Measurements from ENCODE around the gene ENPP4. TPM values are rescaled to one million over a fixed set of nuclear protein-coding genes. Genes with fewer than 3 reads are reported as not detected.
"Not testable (repeated sequence)": the region's sequence is repeated elsewhere in the genome, so short reads cannot be mapped to it uniquely, and the experiment has no call there.

Gene ENPP4
- total RNA-seq, 2 donors from 2014 or later = 2.9 to 4.6 TPM

DNA sequence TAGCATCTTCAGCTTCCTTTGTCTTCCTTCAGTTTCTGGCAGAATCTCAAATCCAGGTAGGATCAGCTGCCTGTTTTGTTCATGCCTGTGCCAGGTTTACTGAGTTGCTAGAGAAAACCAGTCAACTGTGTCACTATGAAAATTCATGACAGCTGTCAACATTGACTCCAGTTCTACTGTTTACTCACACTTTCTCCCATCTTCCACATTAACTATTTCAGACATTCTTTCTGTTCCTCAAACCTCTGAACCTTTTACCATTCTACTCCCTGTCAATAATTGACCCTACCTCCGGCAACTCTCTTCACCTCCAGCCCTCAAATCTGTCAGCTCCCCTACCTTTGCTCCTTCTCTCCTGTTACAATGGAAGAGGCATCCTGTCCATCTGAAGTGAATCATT is 8.5 kb downstream of the ENPP4 start:
- Mint-ChIP-seq H3K36me3 (ENCODE audit: low read depth) (peaks cover 5% of the 10 kb centered on the region), H3K27me3 (no peaks in the 10 kb centered on the region), H3K4me3 (peak overlapping the region; percentile 0), H3K4me1 (peaks cover 40% of the 10 kb centered on the region), H3K27ac (peak overlapping the region; percentile 3)
- H3K9me3 ChIP-seq (ENCODE audit: control insufficient read depth, low read length, poor library complexity, severe bottlenecking) = no peaks in the 10 kb centered on the region
- ATAC-seq (no peak), DNase-seq (no peak)

DNA sequence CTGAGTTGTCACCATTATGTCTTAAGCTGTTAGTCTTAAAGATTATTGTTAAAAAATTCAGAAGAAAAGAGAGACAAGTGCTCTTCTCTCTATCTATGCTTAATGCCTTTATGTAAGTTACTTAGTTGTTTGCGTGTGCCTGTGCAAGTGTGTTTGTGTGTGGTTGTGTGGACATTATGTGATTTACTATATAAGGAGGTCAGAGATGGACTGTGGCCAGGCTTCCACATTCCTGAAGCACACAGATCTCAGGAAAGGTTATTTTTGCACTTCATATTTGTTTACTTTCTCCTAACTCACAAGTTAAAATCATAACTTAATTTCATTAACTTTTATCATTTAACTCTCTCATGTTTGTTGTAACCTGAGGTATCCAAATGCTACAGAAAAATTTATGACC is 14.5 kb downstream of the ENPP4 start:
- Mint-ChIP-seq H3K4me3 (no peak overlapping the region), H3K27ac (no peak overlapping the region), H3K4me1 (peaks cover 6% of the 10 kb centered on the region), H3K36me3 (ENCODE audit: low read depth) (peaks cover 3% of the 10 kb centered on the region), H3K27me3 (no peaks in the 10 kb centered on the region)
- DNase-seq (no peak), ATAC-seq (no peak)
- no peaks in the 10 kb centered on the region for H3K9me3 ChIP-seq (ENCODE audit: control insufficient read depth, low read length, poor library complexity, severe bottlenecking)

DNA sequence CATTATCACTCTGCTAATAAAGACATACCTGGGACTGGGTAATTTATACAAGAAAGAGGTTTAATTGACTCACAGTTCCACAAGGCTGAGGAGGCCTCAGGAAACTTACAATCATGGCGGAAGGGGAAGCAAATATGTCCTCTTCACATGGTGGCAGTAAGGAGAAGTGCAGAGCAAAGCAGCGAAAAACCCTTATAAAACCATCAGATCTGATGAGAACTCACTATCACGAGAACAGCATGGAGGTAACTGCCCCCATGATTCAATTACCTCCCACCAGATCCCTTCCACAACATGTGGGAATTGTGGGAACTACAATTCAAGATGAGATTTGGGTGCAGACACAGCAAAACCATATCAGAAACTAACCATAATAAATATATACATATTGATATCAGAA is 19.3 kb downstream of the ENPP4 start:
- H3K9me3 ChIP-seq (ENCODE audit: control insufficient read depth, low read length, poor library complexity, severe bottlenecking); H3K4me3 Mint-ChIP-seq; H3K36me3 Mint-ChIP-seq (ENCODE audit: low read depth); H3K4me1 Mint-ChIP-seq; ATAC-seq; H3K27me3 Mint-ChIP-seq; DNase-seq; H3K27ac Mint-ChIP-seq: not testable (repeated sequence)

DNA sequence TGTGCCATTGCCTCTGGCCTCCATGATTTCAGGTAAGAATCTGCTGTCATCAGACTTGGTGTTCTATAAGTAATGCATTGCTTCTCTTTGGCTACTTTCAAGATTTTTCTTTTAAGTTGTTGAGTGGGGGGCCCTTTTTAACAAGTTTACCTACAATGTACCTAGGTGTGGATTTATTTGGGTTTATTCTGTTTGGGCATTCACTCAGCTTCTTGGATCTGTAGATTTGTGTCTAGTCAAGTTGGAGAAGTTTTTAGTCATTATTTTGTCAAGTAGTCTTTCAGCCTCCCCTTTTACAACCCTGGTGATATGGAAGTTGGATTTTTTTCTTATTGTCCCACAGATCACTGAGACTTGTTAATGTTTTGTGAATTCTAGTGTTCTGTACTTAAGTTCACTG is 26.9 kb downstream of the ENPP4 start:
- Mint-ChIP-seq H3K27me3 (peaks cover 23% of the 10 kb centered on the region), H3K27ac (no peak overlapping the region), H3K4me1 (no peaks in the 10 kb centered on the region), H3K4me3 (no peak overlapping the region), H3K36me3 (ENCODE audit: low read depth) (peaks cover 2% of the 10 kb centered on the region)
- DNase-seq = no peak
- H3K9me3 ChIP-seq (ENCODE audit: control insufficient read depth, low read length, poor library complexity, severe bottlenecking) = no peaks in the 10 kb centered on the region
- no peak for ATAC-seq

DNA sequence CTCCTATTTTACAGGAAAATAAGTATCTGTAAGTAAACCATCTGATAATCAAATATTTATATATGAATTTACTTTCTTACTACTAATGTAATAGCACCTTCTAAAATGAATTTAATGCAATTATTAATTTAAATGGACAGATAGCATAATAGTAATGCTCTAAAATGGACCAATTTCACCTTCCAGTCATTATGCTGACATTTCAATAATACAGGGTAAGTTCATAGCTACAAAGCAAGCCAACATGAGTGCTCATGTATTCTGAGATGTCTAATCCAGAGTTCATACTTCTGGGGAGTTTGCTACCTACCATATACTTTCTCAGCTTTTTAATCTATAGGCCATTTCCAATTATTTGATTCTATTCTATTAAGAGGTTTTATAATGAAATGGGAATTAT is 29.4 kb downstream of the ENPP4 start:
- no peaks in the 10 kb centered on the region for H3K4me1 Mint-ChIP-seq
- DNase-seq (no peak), ATAC-seq (no peak)
- H3K4me3 Mint-ChIP-seq = no peak overlapping the region
- H3K27me3 Mint-ChIP-seq = peaks cover 29% of the 10 kb centered on the region
- H3K27ac Mint-ChIP-seq = no peak overlapping the region
- H3K9me3 ChIP-seq (ENCODE audit: control insufficient read depth, low read length, poor library complexity, severe bottlenecking) = no peaks in the 10 kb centered on the region
- H3K36me3 Mint-ChIP-seq (ENCODE audit: low read depth) = peaks cover 2% of the 10 kb centered on the region

DNA sequence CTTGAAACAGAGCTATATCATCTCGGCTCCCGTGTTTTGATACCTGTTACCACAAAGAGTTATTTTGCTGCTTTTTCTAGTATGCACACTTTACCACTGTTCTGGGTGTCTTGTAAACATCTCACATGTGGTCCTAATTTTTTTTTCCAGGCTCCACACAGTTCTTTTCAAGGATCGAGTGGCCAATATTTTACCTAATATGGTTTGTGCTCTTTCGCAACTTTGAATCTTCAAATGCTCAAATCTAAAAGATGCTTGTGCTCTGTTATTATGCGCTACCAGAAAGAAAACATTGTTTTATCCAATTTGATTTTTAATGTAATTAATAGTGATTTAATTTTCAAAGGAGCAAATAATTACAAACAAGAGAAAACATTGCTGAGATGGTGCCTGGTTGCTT is 30.3 kb downstream of the ENPP4 start:
- DNase-seq = no peak
- Mint-ChIP-seq H3K36me3 (ENCODE audit: low read depth) (peaks cover 2% of the 10 kb centered on the region), H3K4me3 (no peak overlapping the region), H3K27me3 (peaks cover 30% of the 10 kb centered on the region), H3K4me1 (no peaks in the 10 kb centered on the region), H3K27ac (no peak overlapping the region)
- ATAC-seq = no peak
- H3K9me3 ChIP-seq (ENCODE audit: control insufficient read depth, low read length, poor library complexity, severe bottlenecking) = no peaks in the 10 kb centered on the region

DNA sequence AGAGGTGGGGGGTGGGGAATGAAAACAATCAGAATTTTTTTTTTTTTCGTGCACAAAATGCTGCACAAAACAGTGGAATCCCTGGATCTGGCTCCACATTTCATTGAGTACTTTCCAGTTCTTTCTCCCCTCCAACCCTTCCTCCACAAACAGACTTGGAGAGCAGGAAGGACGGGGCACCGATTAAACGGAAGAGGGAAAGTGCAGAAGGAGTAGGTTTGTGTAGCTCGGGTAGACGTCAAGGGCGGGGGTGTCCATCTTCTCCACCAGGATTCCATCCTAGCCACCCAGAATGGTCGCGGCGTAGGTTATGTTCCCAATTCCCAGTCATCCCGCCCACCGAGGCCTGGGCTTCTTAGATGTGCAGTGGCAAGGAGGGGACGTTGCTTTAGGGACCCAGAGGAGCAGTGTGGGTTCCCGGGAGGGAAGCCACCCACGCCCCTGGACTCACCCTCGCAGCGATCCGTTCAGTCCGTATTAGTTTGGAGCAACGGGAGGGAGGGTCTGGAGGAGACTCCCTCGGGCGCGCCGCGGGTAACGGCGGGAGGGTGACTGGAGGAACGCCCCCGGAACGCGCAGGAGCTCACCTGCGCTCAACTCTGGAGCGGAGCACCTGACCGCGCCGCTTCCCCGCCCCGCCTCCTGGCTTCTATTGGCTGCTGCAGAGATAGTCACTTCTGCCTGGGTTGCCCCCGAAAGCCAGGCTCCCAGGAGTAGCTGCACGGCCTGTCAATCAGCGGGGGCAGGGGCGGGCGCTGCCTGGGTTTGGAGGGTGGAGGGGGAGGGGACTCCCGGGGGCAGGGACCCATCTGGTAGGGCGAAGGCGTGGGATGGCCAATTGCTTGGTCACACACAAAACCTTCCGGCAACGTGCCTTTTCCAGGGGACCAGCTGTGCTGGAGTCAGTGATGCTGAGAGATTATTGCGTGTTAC is 40.8 kb downstream of the ENPP4 start, which contains the start of gene ENPP5:
Gene ENPP5 (minus strand): TSS at position 624 of the 933 bp plus-strand sequence. CDS start 2,718 bp downstream, outside the sequence.
- Mint-ChIP-seq H3K4me1 (peaks cover 6% of the 10 kb centered on the region), H3K27me3 (peaks cover 42% of the 10 kb centered on the region), H3K4me3 (peak within 1 kb of the TSS; percentile 87), H3K36me3 (ENCODE audit: low read depth) (peaks cover 2% of the 10 kb centered on the region), H3K27ac (no peak within 1 kb of the TSS)
- ATAC-seq = peak; percentile 96
- DNase-seq = peak; percentile 11 to 41 (median 14)
- no peaks in the 10 kb centered on the region for H3K9me3 ChIP-seq (ENCODE audit: control insufficient read depth, low read length, poor library complexity, severe bottlenecking)

DNA sequence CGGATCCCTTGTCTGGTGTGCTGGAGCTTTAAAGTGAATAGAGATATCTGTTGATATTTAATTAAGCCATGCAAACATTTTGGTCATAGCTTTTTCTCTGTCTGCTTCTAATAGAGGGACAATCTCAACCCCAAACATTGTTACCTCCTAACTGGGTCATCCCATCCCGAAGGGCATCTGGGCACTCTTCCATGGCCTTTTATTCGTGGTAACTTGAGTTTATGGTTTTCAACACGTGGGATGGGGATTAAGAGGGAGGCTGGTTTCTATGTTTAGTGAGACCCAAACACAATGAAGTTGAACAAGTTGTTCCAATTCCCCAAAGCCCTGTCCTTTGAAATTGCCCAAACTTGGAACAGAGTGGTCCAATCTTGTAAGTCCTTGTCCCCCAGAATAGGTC is 42.4 kb downstream of the ENPP4 start:
- no peaks in the 10 kb centered on the region for H3K9me3 ChIP-seq (ENCODE audit: control insufficient read depth, low read length, poor library complexity, severe bottlenecking)
- no peak for DNase-seq
- ATAC-seq = no peak
- H3K4me3 Mint-ChIP-seq = no peak overlapping the region
- H3K4me1 Mint-ChIP-seq = peaks cover 6% of the 10 kb centered on the region
- no peak overlapping the region for H3K27ac Mint-ChIP-seq
- H3K36me3 Mint-ChIP-seq (ENCODE audit: low read depth) = peaks cover 2% of the 10 kb centered on the region
- H3K27me3 Mint-ChIP-seq = peaks cover 34% of the 10 kb centered on the region

DNA sequence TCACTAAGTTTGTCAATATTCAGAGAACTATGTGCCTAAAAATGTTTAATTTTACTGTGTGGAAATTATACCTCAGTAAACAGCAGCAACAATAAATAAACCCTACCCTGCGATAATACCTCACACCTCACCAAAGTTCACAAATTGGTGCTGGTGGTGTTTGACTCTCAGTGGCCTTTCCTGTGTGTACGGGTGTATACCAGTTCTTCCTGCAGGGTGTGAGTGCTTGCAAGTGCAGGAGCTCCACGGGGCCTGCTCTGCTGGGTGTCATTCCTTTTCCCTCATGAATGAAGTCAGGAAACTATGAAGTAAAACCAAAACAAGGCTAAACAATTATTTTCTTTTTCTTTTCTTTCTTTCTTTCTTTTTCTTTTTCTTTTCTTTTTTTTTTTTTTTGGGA is 45.1 kb downstream of the ENPP4 start:
- Mint-ChIP-seq H3K27ac (peak overlapping the region; percentile 95), H3K27me3 (peaks cover 27% of the 10 kb centered on the region), H3K36me3 (ENCODE audit: low read depth) (peaks cover 2% of the 10 kb centered on the region), H3K4me3 (no peak overlapping the region), H3K4me1 (peaks cover 5% of the 10 kb centered on the region)
- ATAC-seq = no peak
- DNase-seq = no peak
- H3K9me3 ChIP-seq (ENCODE audit: control insufficient read depth, low read length, poor library complexity, severe bottlenecking) = no peaks in the 10 kb centered on the region

DNA sequence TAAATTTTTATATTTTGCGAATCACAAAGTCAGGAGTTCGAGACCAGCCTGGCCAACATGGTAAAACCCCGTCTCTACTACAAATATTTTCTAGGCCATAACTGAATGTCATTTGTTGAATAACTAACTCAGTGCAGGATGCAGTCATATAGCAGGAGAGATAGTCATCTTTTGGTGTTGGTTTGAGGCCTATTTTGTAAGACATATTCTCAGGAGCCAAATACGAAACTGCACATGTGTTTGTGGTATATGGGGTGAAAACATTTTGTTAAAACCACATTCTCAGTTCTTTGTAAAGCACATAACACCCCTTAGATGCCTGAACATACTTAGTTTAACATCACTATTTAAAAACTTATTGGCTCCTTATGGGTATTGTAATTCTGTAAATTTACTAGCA is 45.7 kb downstream of the ENPP4 start:
- peak; percentile 61 for ATAC-seq
- H3K27me3 Mint-ChIP-seq = peaks cover 23% of the 10 kb centered on the region
- H3K4me3 Mint-ChIP-seq = no peak overlapping the region
- H3K4me1 Mint-ChIP-seq = peaks cover 3% of the 10 kb centered on the region
- H3K9me3 ChIP-seq (ENCODE audit: control insufficient read depth, low read length, poor library complexity, severe bottlenecking) = no peaks in the 10 kb centered on the region
- H3K27ac Mint-ChIP-seq = peak overlapping the region; percentile 95
- DNase-seq = no peak
- no peaks in the 10 kb centered on the region for H3K36me3 Mint-ChIP-seq (ENCODE audit: low read depth)

DNA sequence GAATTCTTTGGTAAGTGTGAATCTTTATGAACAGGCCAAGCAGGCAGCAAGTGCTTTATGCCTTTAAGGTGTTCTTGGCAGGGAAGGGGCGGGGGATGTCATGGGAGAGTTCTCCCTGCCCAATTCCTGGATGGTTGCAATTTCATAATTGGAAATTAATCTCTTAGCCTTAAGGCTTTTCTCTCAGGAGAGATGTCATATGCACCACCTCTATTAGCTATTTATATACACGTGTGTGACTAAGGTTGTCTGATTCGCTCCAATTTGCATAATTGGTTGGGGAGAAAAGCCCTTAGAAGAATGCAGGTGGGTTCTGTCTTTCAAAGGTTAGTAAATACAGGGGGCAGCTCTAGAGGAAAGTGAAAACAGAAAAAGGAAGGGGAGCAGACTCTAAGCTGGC is 46.2 kb downstream of the ENPP4 start:
- H3K9me3 ChIP-seq (ENCODE audit: control insufficient read depth, low read length, poor library complexity, severe bottlenecking) = no peaks in the 10 kb centered on the region
- Mint-ChIP-seq H3K36me3 (ENCODE audit: low read depth) (no peaks in the 10 kb centered on the region), H3K4me3 (no peak overlapping the region), H3K27me3 (peaks cover 20% of the 10 kb centered on the region), H3K27ac (no peak overlapping the region), H3K4me1 (peaks cover 3% of the 10 kb centered on the region)
- ATAC-seq (no peak), DNase-seq (no peak)

DNA sequence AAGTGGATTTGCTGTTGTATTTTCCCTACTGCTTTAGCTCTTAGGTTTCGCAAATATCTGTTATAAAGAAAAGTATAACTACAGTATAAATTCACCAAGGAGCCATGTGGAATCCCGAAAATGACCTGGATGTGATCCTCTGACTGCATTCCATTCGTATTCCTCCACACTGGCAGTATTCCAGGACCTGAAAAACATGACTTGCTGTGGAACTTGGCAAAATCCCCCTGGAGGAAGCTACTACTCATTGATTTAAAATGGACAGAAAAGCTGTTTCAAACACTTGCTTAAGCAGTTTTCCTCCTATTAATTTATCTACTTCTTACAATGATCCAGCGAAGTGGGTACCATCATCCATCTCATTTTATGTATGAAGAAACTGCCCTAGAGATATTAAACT is 54.3 kb downstream of the ENPP4 start:
- no peaks in the 10 kb centered on the region for H3K9me3 ChIP-seq (ENCODE audit: control insufficient read depth, low read length, poor library complexity, severe bottlenecking)

DNA sequence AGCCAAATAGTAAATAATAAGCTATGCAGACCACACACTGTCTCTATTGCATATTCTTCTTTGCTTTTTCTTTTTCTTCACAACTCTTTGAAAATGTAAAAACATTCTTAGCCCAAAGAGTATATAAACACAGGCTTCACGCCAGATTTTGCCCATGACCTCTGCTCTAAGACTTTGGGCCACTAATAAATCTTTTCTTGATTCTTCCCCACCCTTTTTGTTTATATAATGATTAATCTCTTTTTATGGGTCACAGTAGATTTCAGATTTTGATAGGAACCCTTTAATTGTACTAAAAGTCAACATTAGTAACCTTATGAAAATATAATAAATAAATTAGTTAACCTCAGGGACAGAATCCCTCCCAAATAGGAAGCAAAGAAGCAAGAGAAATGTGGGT is 56.8 kb downstream of the ENPP4 start:
- no peaks in the 10 kb centered on the region for H3K4me1 Mint-ChIP-seq
- no peaks in the 10 kb centered on the region for H3K9me3 ChIP-seq (ENCODE audit: control insufficient read depth, low read length, poor library complexity, severe bottlenecking)
- no peaks in the 10 kb centered on the region for H3K36me3 Mint-ChIP-seq (ENCODE audit: low read depth)
- ATAC-seq (no peak), DNase-seq (no peak)
- no peak overlapping the region for H3K27ac Mint-ChIP-seq
- H3K4me3 Mint-ChIP-seq = no peak overlapping the region
- peaks cover 47% of the 10 kb centered on the region for H3K27me3 Mint-ChIP-seq

More for the DNA sequence above, 54.3 kb downstream of the ENPP4 start:
- H3K27me3 Mint-ChIP-seq = peaks cover 49% of the 10 kb centered on the region
- no peak overlapping the region for H3K27ac Mint-ChIP-seq
- no peaks in the 10 kb centered on the region for H3K4me1 Mint-ChIP-seq
- ATAC-seq (no peak), DNase-seq (no peak)
- no peaks in the 10 kb centered on the region for H3K36me3 Mint-ChIP-seq (ENCODE audit: low read depth)
- H3K4me3 Mint-ChIP-seq = no peak overlapping the region

DNA sequence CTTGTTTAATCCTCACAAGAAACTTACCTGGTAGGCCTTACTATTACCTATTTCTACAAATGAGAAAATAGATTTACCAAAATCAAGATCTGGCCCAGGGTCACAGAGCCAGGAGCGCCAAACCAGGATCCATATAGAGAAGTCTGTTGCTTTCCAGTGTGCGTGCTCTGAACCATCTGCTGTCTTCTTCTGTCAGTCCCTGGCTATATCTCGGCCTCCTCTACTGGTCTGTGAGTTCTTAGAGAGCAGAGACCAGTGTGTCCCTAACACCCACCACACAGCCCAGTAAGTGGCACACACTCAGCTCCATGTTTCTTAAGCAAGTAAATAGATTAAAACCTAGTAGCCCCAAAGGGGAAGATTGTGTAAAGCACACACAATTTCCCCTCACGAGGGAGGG is 59.9 kb downstream of the ENPP4 start:
- Mint-ChIP-seq H3K4me1 (no peaks in the 10 kb centered on the region), H3K36me3 (ENCODE audit: low read depth) (peaks cover 2% of the 10 kb centered on the region), H3K27ac (no peak overlapping the region), H3K27me3 (peaks cover 29% of the 10 kb centered on the region), H3K4me3 (no peak overlapping the region)
- DNase-seq (no peak), ATAC-seq (no peak)
- no peaks in the 10 kb centered on the region for H3K9me3 ChIP-seq (ENCODE audit: control insufficient read depth, low read length, poor library complexity, severe bottlenecking)

Data from T-helper 17 cell (primary cell).